HL-60 (cell line): ENCODE results near the gene SENP6.
"Not testable (repeated sequence)": the region's sequence is repeated elsewhere in the genome, so short reads cannot be mapped to it uniquely, and the experiment has no call there.

Experiments
- DNase-seq, 2 experiments: peaks; one replicate each; pipeline ENCODE4 v3.0.0-alpha.2; 2010 to 2020; ENCODE audit warnings: low read depth in 1 of 2, low spot score in 1 of 2
- H3K27ac ChIP-seq: fragments of 250-450 bp; sonication (Bioruptor Pico); replicated peaks from 2 replicates; pipeline ENCODE4 v1.5.1; 2020; ENCODE audit warnings: mild to moderate bottlenecking, moderate library complexity
- H3K27me3 ChIP-seq: fragments of 250-450 bp; sonication (Bioruptor Pico); 2 replicates; pipeline ENCODE4 v1.5.1; 2021; ENCODE audit warnings: mild to moderate bottlenecking, moderate library complexity; ENCODE audit not compliant: insufficient read depth, poor library complexity, severe bottlenecking
- H3K4me3 ChIP-seq: replicated peaks from 2 replicates; pipeline ENCODE4 v1.5.1; 2011; ENCODE audit warnings: mild to moderate bottlenecking, control low read depth, low read length; ENCODE audit not compliant: insufficient read depth
- GABPA ChIP-seq: IDR thresholded peaks from 2 replicates; pipeline ENCODE4 v1.6.1; 2012; ENCODE audit warnings: low read depth
- POLR2AphosphoS5 ChIP-seq: IDR thresholded peaks from 2 replicates; pipeline ENCODE4 v1.6.1; 2012; ENCODE audit warnings: low read depth
- SPI1 ChIP-seq: IDR thresholded peaks from 2 replicates; pipeline ENCODE4 v1.6.1; 2012; ENCODE audit warnings: low read depth, mild to moderate bottlenecking, borderline replicate concordance
- TF ChIP-seq, protein P1 (sequence below): IDR thresholded peaks from one replicate; pipeline ENCODE4 v1.5.1; 2011; ENCODE audit warnings: low read length, control low read depth, inconsistent platforms; ENCODE audit not compliant: insufficient read depth
- TF ChIP-seq, protein P2 (sequence below): IDR thresholded peaks from 2 replicates; pipeline ENCODE4 v1.6.1; 2012; ENCODE audit warnings: low read depth; ENCODE audit not compliant: insufficient replicate concordance

The SENP6 gene

GRCh38 chr6:75563032-75563431 lies 38.6 kb upstream of the SENP6 start:
- TF ChIP-seq, protein P1, sequence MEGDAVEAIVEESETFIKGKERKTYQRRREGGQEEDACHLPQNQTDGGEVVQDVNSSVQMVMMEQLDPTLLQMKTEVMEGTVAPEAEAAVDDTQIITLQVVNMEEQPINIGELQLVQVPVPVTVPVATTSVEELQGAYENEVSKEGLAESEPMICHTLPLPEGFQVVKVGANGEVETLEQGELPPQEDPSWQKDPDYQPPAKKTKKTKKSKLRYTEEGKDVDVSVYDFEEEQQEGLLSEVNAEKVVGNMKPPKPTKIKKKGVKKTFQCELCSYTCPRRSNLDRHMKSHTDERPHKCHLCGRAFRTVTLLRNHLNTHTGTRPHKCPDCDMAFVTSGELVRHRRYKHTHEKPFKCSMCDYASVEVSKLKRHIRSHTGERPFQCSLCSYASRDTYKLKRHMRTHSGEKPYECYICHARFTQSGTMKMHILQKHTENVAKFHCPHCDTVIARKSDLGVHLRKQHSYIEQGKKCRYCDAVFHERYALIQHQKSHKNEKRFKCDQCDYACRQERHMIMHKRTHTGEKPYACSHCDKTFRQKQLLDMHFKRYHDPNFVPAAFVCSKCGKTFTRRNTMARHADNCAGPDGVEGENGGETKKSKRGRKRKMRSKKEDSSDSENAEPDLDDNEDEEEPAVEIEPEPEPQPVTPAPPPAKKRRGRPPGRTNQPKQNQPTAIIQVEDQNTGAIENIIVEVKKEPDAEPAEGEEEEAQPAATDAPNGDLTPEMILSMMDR, result peak; percentile 42
- no peak for TF ChIP-seq GABPA
- DNase-seq, result peak in 1 of 2 experiments; percentile 24

DNA sequence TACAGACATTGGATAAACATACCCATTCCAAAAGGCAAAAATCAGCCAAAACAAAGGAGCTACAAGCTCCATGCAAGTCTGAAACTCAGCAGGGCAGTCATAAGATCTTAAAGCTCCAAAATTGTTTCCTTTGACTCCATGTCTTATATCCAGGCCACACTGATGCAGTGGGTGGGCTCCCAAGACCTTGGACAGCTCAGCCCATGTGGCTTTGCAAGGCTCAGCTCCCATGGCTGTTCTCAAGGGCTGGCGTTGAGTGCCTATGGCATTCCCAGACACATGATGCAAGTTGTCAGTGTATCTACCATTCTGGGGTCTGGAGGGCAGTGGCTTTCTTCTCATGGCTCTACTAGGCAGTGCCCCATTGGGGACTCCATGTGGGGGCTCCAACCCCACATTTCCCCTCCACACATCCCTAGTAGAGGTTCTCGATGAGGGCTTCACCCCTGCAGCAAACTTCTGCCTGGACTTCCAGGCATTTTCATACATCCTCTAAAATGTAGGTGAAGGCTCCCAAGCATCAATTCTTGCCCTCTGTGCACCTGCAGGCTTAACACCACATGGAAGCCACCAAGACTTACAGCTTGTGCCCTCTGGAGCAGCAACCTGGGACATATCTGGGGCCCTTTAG lies 35.4 kb upstream of the SENP6 start:
- no peak for DNase-seq
- H3K4me3 ChIP-seq, result no peak overlapping the region

More at GRCh38 chr6:75563032-75563431, 38.6 kb upstream of the SENP6 start:
- Histone ChIP-seq H3K27me3 (no peaks in the 10 kb centered on the region), H3K27ac (no peak overlapping the region), H3K4me3 (no peak overlapping the region)

GRCh38 chr6:75568100-75568499 lies 33.6 kb upstream of the SENP6 start:
- TF ChIP-seq SPI1, result no peak
- no peak for TF ChIP-seq GABPA
- TF ChIP-seq, protein P2, sequence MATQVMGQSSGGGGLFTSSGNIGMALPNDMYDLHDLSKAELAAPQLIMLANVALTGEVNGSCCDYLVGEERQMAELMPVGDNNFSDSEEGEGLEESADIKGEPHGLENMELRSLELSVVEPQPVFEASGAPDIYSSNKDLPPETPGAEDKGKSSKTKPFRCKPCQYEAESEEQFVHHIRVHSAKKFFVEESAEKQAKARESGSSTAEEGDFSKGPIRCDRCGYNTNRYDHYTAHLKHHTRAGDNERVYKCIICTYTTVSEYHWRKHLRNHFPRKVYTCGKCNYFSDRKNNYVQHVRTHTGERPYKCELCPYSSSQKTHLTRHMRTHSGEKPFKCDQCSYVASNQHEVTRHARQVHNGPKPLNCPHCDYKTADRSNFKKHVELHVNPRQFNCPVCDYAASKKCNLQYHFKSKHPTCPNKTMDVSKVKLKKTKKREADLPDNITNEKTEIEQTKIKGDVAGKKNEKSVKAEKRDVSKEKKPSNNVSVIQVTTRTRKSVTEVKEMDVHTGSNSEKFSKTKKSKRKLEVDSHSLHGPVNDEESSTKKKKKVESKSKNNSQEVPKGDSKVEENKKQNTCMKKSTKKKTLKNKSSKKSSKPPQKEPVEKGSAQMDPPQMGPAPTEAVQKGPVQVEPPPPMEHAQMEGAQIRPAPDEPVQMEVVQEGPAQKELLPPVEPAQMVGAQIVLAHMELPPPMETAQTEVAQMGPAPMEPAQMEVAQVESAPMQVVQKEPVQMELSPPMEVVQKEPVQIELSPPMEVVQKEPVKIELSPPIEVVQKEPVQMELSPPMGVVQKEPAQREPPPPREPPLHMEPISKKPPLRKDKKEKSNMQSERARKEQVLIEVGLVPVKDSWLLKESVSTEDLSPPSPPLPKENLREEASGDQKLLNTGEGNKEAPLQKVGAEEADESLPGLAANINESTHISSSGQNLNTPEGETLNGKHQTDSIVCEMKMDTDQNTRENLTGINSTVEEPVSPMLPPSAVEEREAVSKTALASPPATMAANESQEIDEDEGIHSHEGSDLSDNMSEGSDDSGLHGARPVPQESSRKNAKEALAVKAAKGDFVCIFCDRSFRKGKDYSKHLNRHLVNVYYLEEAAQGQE, result no peak
- Histone ChIP-seq H3K27ac (no peak overlapping the region), H3K27me3 (no peaks in the 10 kb centered on the region), H3K4me3 (no peak overlapping the region)
- no peak for DNase-seq

More for the DNA sequence above, 35.4 kb upstream of the SENP6 start:
- Histone ChIP-seq H3K27me3 (no peaks in the 10 kb centered on the region), H3K27ac (no peak overlapping the region)
- TF ChIP-seq GABPA (no peak), POLR2AphosphoS5 (no peak)
- TF ChIP-seq, protein P1, result no peak
- TF ChIP-seq, protein P2, result peak; percentile 60

GRCh38 chr6:75568965-75569364 lies 32.7 kb upstream of the SENP6 start:
- no peak for TF ChIP-seq SPI1
- TF ChIP-seq GABPA, result no peak
- TF ChIP-seq, protein P1, result no peak
- H3K27me3 ChIP-seq, result no peaks in the 10 kb centered on the region
- H3K27ac ChIP-seq, result no peak overlapping the region
- no peak for DNase-seq
- no peak overlapping the region for H3K4me3 ChIP-seq

DNA sequence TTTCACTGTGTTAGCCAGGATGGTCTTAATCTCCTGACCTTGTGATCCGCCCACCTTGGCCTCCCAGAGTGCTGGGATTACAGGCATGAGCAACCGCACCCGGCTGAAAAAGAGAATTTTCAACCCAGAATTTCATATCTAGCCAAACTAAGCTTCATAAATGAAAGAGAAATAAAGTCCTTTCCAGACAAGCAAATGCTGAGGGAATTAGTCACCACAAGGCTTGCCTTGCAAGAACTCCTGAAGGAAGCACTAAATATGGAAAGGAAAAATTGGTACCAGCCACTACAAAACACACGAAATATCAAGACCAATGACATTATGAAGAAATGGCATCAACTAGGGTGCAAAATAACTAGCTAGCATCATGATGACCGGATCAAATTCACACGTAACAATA lies 31.0 kb upstream of the SENP6 start:
- not testable (repeated sequence) for H3K27ac ChIP-seq, H3K27me3 ChIP-seq, DNase-seq, H3K4me3 ChIP-seq
